NCI-H2081 (cell line): ENCODE measurements around the gene AIFM3.
"Not testable (repeated sequence)": the region's sequence is repeated elsewhere in the genome, so short reads cannot be mapped to it uniquely, and the experiment has no call there.

Source experiments
- DNase-seq, 2 experiments: peaks; one replicate each; lab custom pipeline; 2025; lab: John Stamatoyannopoulos, UW

AIFM3 gene

GRCh38 chr22:20942203-20942902 lies 24.7 kb upstream of the AIFM3 start:
- not testable (repeated sequence) for DNase-seq

- no peak for DNase-seq
Measured at GRCh38 chr22:20943104-20943933, 23.7 kb upstream of the AIFM3 start.

GRCh38 chr22:20944042-20944441 lies 23.0 kb upstream of the AIFM3 start:
- no peak for DNase-seq

GRCh38 chr22:20945578-20945934 lies 21.5 kb upstream of the AIFM3 start:
- DNase-seq = no peak

GRCh38 chr22:20946080-20946986 lies 20.7 kb upstream of the AIFM3 start:
- DNase-seq = no peak

GRCh38 chr22:20946991-20947390 lies 20.1 kb upstream of the AIFM3 start:
- DNase-seq = no peak

GRCh38 chr22:20948450-20948849 lies 18.6 kb upstream of the AIFM3 start:
- no peak for DNase-seq

- DNase-seq = no peak
Measured at GRCh38 chr22:20948989-20949388, 18.1 kb upstream of the AIFM3 start.

GRCh38 chr22:20949698-20950183 lies 17.3 kb upstream of the AIFM3 start:
- no peak for DNase-seq

- no peak for DNase-seq
Measured at GRCh38 chr22:20951151-20951931, 15.7 kb upstream of the AIFM3 start.

- DNase-seq = no peak
Measured at GRCh38 chr22:20951932-20952380, 15.1 kb upstream of the AIFM3 start.

- peak in 1 of 2 experiments; percentile 34 for DNase-seq
Measured at GRCh38 chr22:20952544-20953341, 14.3 kb upstream of the AIFM3 start.

GRCh38 chr22:20953342-20953608 lies 13.8 kb upstream of the AIFM3 start:
- no peak for DNase-seq

GRCh38 chr22:20953668-20954500 lies 13.2 kb upstream of the AIFM3 start:
- DNase-seq = no peak

- no peak for DNase-seq
Measured at GRCh38 chr22:20955548-20955947, 11.5 kb upstream of the AIFM3 start.

- DNase-seq = no peak
Measured at GRCh38 chr22:20956258-20957101, 10.6 kb upstream of the AIFM3 start.

GRCh38 chr22:20957102-20957682 lies 9.9 kb upstream of the AIFM3 start:
- DNase-seq = no peak

GRCh38 chr22:20957683-20958431 lies 9.2 kb upstream of the AIFM3 start:
- no peak for DNase-seq
